ENCODE results near the gene JMJD8. TPM values are rescaled to one million over a fixed set of nuclear protein-coding genes. Genes with fewer than 3 reads are reported as not detected.

The JMJD8 gene
- total RNA-seq, 4 donors from 2014 or later = 53.7 to 70.7 (median 62.5) TPM

- TF ChIP-seq POLR2A (IDR thresholded peaks at IDR 0.05) = no peak
- TF ChIP-seq CTCF (IDR thresholded peaks at IDR 0.05) = no peak
- H3K9me3 ChIP-seq = no peaks in the 10 kb centered on the region
- WGBS, 2 donors = 86 to 91% methylated on average over 15 to 20 of the region's 61 CpGs
- H3K27ac ChIP-seq = peak overlapping the region; percentile 83 to 91 (median 86)
- intact Hi-C loops (cut with DNase I) = no loop called here
- H3K36me3 ChIP-seq = peaks cover 17 to 53% (median 19%) of the 10 kb centered on the region in 3 donors
- H3K4me3 ChIP-seq = peak overlapping the region; percentile 55 to 88 (median 65)
- peaks cover 60 to 82% (median 60%) of the 10 kb centered on the region in 3 donors for H3K4me1 ChIP-seq
- no peaks in the 10 kb centered on the region for H3K27me3 ChIP-seq
- no peak for DNase-seq
Measured at GRCh38 chr16:684961-685696, 995 bp upstream of the JMJD8 start.

- no peak for DNase-seq
- 13 to 29% methylated on average over 9 to 10 of the region's 57 CpGs for WGBS, 2 donors
- Histone ChIP-seq H3K4me3 (peak overlapping the region; percentile 55 to 88 (median 65)), H3K4me1 (peaks cover 52 to 80% (median 57%) of the 10 kb centered on the region in 3 donors), H3K27ac (peak overlapping the region; percentile 83 to 91 (median 86)), H3K27me3 (no peaks in the 10 kb centered on the region), H3K36me3 (peaks cover 17 to 53% (median 19%) of the 10 kb centered on the region in 3 donors), H3K9me3 (no peaks in the 10 kb centered on the region)
- intact Hi-C loops (cut with DNase I) = no loop called here
- no peak for TF ChIP-seq POLR2A (IDR thresholded peaks at IDR 0.05)
- TF ChIP-seq CTCF (IDR thresholded peaks at IDR 0.05) = no peak
Measured at GRCh38 chr16:683396-684070, 601 bp downstream of the JMJD8 start.

- Histone ChIP-seq H3K4me1 (peaks cover 51 to 80% (median 61%) of the 10 kb centered on the region in 3 donors), H3K27me3 (peaks cover 0 to 6% (median 0%) of the 10 kb centered on the region in 4 donors), H3K9me3 (no peaks in the 10 kb centered on the region), H3K4me3 (peak overlapping the region; percentile 55 to 88 (median 65)), H3K36me3 (peaks cover 17 to 47% (median 19%) of the 10 kb centered on the region in 3 donors), H3K27ac (peak overlapping the region in 3 of 4 donors; percentile 83 to 88 (median 85))
- intact Hi-C loops (cut with DNase I) = no loop called here
- TF ChIP-seq POLR2A (IDR thresholded peaks at IDR 0.05) (no peak), CTCF (IDR thresholded peaks at IDR 0.05) (no peak)
- no peak for DNase-seq
- 67 to 76% methylated on average over 7 to 12 of the region's 36 CpGs for WGBS, 2 donors
Measured at GRCh38 chr16:682493-683395, 1.4 kb downstream of the JMJD8 start.

- peak overlapping the region in 2 of 4 donors; percentile 95 to 98 for H3K4me3 ChIP-seq
- no peak for TF ChIP-seq CTCF (IDR thresholded peaks at IDR 0.05)
- TF ChIP-seq POLR2A (IDR thresholded peaks at IDR 0.05) = no peak
- H3K27me3 ChIP-seq = peaks cover 0 to 15% (median 0%) of the 10 kb centered on the region in 4 donors
- H3K27ac ChIP-seq = peak overlapping the region in 2 of 4 donors; percentile 22 to 93
- 50 to 55% methylated on average over 10 to 17 of the region's 28 CpGs for WGBS, 2 donors
- no peak for DNase-seq
- no peaks in the 10 kb centered on the region for H3K9me3 ChIP-seq
- H3K4me1 ChIP-seq = peaks cover 54 to 88% (median 67%) of the 10 kb centered on the region in 3 donors
- intact Hi-C loops (cut with DNase I) = no loop called here
- H3K36me3 ChIP-seq = peaks cover 15 to 38% (median 16%) of the 10 kb centered on the region in 3 donors
Measured at GRCh38 chr16:681746-682427, 2.2 kb downstream of the JMJD8 start.

Data from esophagus squamous epithelium (tissue), 5 donors.